Stimulated activated CD4-positive, alpha-beta T cell treated with anti-CD3 and anti-CD28 coated beads, Interleukin-1b, Interleukin-23, amount 100 ng/mL, for 1 hour (primary cell): Measurements from ENCODE around the gene CASQ2.
"Not testable (repeated sequence)": the region's sequence is repeated elsewhere in the genome, so short reads cannot be mapped to it uniquely, and the experiment has no call there.

Source experiments
- DNase-seq, 2 donors: peaks; one replicate each; pipeline ENCODE4 v3.0.0-alpha.2; 2020; ENCODE audit warnings: low read depth in 2 of 2

CASQ2 gene

DNA sequence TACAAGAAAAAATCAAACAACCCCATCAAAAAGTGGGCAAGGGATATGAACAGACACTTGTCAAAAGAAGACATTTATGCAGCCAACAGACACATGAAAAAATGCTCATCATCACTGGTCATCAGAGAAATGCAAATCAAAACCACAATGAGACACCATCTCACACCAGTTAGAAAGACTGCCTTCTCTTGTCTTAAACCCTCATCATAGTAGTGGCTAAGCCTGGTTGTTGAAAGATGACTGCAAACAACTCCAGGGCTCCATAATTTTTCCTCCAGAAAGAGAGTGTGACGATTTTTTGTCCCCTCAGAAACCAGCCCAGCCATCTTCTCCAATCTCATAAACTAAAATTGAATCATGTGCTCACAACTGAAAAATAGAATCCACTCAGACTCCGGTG is 12.1 kb upstream of the CASQ2 start:
- not testable (repeated sequence) for DNase-seq

DNA sequence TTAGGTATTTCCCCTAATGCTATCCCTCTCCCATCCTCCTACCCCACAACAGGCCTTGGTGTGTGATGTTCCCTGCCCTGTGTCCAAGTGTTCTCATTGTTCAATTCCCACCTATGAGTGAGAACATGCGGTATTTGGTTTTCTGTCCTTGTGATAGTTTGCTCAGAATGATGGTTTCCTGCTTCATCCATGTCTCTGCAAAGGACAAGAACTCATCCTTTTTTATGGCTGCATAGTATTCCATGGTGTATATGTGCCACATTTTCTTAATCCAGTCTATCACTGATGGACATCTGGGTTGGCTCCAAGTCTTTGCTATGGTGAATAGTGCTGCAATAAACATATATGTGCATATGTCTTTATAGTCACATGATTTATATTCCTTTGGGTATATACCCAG is 10.6 kb upstream of the CASQ2 start:
- DNase-seq = not testable (repeated sequence)

DNA sequence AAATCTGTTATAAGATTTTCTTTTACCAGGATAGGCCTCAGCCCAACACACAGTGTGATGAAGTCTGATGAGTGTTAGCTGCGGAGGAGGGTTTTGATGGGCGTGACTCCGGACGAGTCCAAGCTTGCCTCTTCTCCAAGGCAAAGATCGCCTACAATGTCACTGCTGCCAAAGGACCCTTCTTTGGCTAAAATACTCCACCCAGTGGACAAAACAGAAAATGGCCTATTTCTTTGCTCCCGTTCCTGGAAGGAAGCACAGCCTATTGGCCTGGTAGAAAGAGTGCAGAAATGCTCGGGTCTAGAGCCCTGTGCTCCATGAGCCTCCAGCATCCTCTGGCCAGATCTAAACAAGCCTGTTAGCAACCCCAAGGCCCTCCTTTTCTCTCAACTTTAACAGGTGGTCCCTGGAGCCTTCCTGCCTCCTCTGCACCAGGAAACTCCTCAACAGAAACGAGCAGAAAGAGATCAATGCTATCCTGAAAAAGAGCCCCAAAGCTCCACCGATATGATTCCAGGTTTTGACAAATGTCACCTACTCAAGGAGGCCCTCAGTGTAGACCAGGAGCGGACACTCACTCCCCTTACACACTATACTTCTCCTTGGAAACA is 3.4 kb upstream of the CASQ2 start:
- no peak for DNase-seq

DNA sequence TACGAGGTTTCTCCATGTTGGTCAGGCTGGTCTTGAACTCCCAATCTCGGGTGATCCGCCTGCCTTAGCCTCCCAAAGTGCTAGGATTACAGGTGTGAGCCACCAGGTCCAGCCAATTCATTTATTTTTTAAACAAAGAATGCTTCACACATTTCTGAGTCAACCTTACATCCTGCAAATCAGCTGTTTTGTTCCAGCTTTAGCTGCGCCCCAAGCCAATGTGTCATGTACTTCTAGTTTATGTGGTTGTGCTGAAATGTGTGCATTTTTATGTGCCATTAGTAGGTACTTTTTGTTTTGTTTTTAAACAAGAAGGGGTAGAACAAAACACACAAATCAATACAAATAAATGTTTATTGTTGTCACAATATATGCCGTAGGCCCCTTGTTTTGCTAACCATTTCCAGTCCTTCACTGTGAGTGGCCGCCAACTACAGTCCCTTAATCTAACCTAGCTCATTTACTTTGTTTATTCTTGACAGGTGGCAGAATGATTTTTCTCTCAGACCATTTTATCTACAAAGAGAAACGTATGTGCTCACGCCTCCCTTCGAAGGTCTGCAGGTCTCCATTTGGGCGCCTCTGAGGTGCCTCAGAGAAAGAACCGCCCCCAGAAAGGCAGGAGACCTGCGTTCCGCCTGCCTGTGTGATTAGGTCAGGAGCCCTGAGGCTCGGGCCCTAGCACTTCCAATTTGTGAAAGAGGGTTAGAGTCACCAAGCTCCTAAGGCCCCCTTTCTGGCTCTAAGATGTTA is 2.8 kb upstream of the CASQ2 start:
- DNase-seq = no peak

DNA sequence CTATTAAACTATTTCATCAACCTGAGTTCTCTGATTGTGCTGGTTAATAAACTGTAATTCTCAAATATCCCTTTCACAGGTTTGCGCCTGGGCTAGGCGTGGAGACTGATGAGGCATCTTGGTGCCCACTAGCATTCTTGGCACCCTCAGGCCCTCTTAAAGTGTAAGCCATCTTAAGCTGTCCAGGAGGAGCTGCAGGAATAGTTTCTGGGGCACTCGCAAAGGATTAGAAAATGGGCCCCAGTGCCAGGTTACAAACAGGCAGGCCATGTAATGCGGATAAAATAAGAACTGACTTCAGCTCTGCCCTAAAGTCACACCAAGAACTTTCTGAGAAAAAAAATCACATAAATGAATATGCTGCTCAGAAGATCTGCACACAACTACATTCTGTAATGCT is 1.1 kb downstream of the CASQ2 start:
- no peak for DNase-seq

DNA sequence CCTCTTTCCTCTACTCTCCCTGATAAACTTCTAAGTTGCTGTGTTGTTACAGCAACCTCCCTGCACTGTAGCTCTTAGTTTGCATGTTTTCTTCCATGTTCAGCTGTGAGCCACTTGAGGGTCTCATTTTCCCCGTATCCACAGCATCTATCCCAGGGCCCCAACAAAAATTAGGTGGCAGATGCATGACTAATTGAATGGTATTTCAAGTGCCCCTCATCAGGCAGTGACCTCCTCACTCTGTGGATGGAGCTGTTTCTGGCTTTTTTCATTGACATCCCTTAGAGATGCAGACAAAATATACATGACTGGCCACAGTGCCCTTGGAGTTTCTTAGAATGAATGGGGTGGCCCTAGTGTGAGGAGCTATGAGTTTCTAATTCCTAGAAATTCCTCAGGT is 3.4 kb downstream of the CASQ2 start:
- DNase-seq = no peak

DNA sequence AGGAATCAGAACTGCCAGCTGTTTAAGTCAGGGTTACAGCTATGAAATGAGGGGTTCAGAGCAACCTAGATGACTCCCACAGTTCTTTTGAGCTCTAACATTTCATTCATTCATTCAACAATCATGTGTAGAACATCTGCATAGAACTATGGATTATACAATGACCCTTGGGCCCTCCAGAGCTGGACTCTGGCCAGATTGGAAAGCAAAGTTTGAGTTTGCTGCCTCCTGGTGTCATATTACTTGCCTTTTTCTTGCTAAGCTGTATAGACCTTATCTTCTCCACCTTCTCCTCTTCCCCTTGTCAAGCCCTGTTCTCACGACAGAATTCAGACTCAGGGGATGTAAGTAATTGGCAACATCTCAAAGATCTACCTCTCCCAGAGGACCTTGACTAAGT is 4.0 kb downstream of the CASQ2 start:
- no peak for DNase-seq

DNA sequence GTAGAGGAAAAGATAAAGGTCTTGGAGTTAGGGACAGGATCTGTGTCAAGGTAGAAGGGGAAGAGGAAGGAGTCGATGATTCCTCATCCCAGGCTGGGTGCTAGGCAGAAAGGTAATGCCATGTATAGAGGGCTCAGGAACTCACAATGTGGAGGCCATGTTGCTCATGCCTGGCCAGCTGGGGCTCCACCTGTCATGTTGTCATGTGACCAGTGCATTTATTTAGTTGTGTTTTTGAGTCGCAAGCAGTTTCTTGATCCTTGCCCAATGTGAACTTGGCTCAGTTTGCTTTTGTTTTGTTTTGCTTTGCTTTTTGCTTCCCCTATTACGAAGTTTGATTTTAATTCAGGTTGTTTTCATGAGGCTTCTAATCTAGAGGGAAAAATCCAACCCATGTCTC is 5.7 kb downstream of the CASQ2 start:
- DNase-seq = no peak

DNA sequence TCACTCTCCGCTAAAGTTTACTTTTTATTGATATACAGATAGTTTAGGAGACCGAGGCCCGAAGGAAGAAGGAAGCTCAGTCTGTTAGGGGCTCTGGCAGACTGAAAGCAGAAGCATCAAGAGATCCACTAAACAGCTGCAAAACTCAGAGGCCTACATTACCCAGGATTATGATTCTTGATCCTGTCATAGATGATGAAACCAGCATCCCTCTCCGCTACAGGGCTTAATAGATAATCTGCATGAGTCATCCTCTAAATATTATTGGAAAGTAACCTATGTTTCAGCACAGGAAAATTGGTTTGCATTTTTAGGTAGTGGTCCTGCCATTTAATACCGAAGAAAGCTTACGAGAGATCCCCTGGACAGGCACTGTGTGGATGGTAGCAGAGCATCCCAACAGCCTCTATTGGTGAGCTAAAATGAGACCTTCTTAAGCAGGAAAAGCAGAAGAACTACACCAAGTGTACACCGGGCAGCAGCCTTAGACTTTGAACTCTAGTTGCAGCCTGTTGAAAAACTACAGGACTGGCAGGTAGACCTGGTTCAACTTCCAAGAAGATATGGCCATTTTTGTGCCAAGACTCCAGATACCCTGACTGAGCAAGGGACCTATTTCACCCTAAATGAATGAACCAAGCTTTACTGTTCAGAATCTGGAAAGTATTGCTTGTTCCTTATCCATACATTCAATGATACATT is 6.8 kb downstream of the CASQ2 start:
- DNase-seq = no peak

DNA sequence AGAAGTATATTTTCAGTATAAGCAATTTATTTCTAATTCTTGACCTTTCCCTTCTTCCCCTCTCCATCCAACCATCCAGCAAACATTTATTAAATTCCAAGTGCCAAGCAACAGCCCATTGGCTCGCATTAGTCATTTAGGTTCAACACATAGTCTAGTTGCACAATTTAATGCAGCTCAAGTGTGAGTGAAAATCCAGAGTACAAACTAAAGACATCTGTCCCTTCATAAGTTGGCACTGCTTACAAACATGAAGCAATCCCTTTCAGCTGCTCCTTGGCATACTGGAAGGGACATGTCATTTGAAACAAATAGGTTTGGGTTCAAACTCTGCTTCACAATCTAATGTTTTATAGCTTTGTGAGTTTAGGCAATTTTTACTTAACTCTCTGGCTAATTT is 10.7 kb downstream of the CASQ2 start:
- no peak for DNase-seq

DNA sequence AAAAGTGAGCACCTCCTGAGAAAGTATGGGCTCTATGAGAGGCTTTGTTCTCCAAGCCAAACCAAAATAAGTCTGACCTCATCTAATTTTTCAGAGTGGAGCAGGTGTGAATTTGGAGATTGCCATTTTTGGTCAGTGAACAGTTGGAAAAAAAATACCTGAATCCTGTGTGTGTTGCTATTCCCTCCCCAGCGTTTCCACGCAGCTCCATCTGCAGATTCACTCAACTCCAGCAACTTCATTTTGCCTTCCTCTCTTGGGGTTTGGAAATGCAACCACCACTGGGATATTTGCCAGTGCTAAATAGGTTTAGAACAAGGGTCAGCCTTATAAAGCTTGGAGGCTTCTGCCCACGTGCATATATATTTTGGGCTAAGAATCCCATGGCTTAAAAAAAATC is 11.2 kb downstream of the CASQ2 start:
- no peak for DNase-seq

DNA sequence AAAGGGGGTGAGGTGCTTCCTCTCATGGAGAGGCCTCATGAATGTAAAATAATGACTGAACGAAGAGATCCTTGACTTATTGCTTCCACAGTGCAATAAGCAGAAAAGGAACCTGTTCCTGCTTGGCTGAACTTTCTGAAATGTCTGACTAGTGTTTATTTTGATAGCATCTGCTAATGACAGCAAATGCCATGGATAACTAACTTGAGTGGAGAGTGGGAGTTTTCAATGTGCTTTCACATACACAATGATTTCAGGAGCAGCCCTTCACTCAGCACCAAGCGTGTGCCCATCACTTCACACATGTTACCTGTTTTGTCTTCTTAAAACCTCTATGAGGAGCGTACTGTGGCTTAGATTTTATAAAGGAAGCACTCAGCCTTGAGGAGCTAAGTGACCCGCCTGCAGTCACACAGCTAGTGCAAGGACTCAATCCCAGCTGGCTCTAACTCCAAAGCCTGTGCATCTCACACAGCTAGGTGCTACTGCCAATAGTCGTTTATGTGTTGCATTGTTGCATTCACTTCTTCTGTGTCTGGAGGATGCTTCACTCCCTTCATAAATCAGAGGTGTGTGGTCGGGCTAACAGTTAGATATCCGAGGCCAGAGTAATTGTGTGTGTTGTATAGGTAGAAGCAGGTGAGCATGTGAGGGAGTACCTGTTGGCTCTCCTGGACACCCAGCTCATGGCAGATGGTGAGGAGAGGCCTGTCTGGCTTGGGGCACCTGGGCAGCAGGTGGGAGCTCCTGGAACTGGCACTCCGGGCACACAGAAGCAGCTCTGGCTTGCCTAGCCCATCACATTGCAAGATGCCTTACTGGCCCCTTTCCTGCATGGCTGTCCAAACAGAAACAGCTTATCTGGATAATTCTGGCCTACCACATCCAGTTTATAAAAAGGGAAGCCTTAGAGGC is 12.8 kb downstream of the CASQ2 start:
- DNase-seq = no peak

DNA sequence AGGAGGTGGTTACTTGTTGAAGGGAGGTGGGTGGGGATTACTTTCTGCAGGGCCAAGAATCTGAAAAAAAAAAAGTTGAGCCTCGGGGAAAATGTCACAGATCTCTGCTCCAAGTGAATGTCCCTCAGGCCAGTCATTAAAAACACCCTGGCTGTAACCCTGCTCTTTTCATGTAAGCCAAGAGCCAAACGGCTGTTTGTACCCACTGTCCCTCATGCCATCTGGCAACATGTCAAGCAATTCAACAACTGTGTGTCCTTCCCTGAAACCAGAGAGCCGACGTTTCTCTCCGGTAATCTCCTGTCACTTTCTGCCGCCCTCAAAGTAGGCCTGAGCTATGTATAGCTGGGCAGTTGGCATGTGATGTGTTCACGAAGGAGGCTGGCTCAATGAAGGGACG is 14.7 kb downstream of the CASQ2 start:
- no peak for DNase-seq

DNA sequence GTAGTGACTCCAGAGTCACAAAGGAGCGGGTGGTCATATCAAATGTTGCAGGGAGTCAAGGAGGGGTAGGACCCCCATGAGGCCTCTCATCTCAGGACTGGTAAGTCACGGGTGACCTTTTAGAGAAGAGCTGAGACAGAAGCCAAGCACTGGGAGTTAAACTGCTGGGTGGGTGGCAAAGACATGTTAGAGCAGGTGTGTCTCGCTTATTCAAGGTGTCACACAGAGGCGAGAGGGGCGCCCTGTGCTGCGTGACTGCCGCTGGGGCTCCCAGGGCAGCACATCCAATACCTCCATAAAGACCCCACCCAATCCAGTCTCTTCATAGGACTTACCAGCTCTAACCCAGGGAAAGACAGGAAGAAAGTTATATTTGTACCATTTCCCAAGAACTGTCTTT is 15.2 kb downstream of the CASQ2 start:
- no peak for DNase-seq

DNA sequence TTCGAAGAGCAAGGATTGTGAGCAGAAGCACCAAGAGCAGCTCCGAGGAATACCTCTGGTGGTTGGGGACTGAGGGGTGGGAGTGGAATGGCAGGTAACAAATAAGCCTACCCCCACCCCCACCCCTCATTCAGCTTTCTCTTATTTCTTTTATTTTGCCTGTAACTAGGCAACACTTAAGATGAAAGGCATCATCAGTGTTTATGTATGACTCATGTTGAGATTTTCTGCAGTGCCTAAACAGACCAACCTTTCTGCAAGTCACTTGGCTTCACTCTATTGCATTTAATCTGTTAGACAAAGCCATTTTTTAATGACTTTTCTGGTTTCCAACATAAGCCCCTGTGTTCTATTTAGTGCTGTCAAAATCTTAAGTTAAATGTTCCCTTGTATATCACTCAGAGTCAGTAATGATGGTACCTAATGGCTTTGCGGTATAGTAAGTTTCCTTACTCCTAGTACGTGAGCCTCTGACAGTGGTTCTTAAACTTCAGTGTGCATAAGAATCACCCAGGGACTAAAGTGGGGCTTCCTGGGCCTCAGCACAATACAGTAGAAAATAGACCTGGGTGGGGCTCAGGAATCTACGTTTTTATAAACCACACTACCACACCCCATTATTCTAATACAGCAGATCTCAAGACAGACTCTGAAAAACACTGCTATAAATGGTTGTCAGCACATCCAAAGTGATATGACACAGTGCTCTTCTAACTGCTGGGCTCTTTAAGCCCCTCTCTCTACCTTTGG is 19.9 kb downstream of the CASQ2 start:
- DNase-seq = no peak

DNA sequence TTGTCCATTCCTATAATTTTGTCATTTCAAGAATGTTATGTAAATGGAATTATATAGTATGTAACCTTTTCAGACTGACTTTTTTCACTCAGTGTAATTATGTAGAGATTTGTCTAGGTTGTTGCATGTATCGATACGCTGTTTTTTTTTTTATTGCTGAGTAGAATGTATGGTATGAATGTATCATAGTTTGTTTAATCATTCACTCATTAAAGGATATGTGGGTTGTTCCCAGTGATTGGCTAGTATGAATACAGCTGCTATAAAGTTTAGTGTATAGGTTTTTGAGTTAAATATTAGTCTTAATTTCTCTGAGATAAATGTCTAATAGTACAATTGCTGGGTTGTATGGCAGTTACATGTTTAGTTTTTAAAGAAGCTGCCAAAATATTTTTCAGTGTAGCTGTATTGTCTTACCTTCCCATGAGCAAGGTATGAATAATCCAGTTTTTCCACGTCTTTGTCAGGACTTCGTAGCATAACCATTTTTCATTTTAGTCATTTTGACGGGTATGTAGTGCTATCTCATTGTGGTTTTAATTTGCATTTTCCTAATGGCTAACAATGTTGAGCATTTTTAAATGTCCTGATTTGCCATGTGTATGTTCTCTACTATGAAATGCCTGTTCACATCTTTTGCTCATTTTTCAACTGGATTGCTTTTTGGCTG is 22.4 kb downstream of the CASQ2 start:
- no peak for DNase-seq

DNA sequence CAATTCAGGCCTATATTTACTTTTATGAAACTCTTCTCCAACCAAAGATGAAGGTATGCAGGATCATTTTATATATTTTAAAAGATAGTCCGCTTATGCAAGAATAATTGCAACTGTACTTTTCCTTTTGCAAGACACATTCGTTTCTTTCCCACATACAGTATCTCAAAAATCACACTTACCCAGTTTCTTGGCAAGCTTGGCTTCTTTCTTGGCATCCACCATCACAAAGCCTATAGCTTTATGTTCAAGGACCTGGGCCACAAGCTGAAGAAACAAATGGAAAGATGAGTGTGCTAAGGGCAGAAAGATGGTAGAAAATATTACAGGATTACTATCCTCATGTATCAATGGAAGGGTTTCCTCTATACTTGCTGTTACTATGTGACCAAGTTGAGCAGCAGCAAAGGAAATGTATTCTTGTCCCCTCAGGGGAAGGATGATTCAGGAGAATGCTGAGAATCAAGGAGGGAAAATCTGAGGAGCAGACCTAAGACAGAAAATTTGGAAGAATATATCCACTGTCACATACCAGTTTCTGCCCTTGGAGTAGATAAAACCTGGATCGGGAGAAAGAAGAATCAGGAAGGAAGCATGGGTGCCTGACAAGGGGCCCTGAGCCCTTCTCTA is 23.8 kb downstream of the CASQ2 start:
- no peak for DNase-seq

DNA sequence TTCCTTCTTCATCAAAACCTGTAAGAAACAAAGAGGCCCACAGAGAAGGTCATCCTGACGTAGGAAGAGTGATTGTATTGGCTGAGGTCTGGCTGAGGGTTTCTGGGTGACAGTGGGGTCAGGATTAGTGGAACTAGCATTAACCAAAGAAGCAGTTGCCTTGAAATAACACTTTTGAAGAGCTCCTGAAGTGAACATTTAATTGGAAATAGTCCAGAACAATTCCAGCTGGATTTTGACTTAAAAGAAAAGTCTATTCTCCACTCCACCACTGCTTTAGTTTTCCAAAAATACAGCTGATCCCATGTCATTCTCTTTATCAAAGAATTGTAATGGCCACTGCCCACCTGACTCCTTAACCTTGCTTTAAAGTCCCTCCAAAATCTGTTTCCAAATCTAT is 27.7 kb downstream of the CASQ2 start:
- DNase-seq = no peak

DNA sequence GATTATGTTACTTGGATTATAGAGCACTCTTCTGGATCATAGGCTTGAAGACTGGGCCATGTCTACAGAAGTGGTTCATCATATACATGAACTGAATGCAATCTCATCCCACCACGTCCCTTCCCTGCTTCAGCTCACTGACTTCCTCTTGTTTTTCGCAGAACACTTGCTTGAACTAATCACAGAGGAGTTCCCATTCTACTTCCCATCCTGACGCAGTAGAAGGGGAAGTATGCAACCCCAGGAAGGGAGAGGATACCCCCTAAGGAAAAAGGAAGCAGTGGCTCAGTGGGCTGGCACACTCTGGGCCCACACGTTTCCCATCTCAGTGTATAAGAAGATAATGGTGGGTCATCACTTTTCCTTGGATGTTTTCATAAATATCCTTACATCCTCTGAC is 36.2 kb downstream of the CASQ2 start:
- no peak for DNase-seq

DNA sequence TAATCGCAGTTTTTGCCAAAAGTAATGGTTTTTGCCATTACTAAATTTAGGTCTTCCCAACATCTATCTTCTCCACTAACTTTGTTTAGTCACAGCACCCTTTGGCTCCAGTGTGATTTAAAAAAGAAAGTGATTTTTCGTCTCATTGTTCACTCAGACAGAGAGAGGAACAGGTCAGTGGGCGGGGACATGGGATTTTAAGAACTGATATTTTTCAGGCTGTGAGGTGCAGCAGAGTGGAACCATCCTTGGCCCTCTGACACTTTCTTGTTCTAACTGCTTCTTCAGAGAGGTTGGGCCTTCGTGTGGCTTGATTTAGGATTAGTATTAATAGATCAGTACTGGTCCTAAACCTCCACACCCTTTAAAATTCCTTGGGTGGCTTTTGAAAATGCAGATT is 38.8 kb downstream of the CASQ2 start:
- DNase-seq = no peak
